Keratinocyte (primary cell): ENCODE measurements around the gene FAM13A. TPM values are rescaled to one million over a fixed set of nuclear protein-coding genes. Genes with fewer than 3 reads are reported as not detected.

Experiments
- DNase-seq: peaks from one replicate; pipeline ENCODE4 v3.0.0-alpha.2; 2011; ENCODE audit warnings: low read depth, missing footprints, low spot score
- FAIRE-seq: peaks from 2 replicates; lab custom pipeline; 2011; peaks lifted over from hg19 to GRCh38; lab: Jason Lieb, UNC
- H2AFZ ChIP-seq: 2 replicates; pipeline ENCODE4 v1.6.0; 2012; ENCODE audit warnings: low read length, control low read depth, inconsistent platforms; ENCODE audit not compliant: control insufficient read depth
- H3K27ac ChIP-seq: 2 replicates; pipeline ENCODE4 v1.5.1; 2011; ENCODE audit warnings: low read length; ENCODE audit not compliant: control insufficient read depth, insufficient read depth
- H3K27me3 ChIP-seq: 3 replicates; pipeline ENCODE4 v1.6.0; 2011; ENCODE audit warnings: low read length; ENCODE audit not compliant: control insufficient read depth, insufficient read depth; ENCODE audit errors: extremely low read depth
- H3K36me3 ChIP-seq, 2 experiments: 2 replicates in 1 of 2; 3 replicates in 1 of 2; pipeline ENCODE4 v1.5.1; 2011; ENCODE audit warnings: low read length in 2 of 2, mild to moderate bottlenecking in 1 of 2; ENCODE audit not compliant: control insufficient read depth in 2 of 2, insufficient read depth in 2 of 2; ENCODE audit errors: extremely low read depth in 1 of 2
- H3K4me1 ChIP-seq: 3 replicates; pipeline ENCODE4 v1.5.1; 2011; ENCODE audit warnings: low read length; ENCODE audit not compliant: control insufficient read depth, insufficient read depth; ENCODE audit errors: extremely low read depth
- H3K4me2 ChIP-seq: 3 replicates; pipeline ENCODE4 v1.6.0; 2011; ENCODE audit warnings: low read depth, low read length; ENCODE audit not compliant: control insufficient read depth, insufficient read depth; ENCODE audit errors: extremely low read depth
- H3K4me3 ChIP-seq, 3 experiments: fragments of 200-600 bp in 1 of 3; sonication (generic) in 1 of 3; 2 replicates in 2 of 3; 3 replicates in 1 of 3; pipeline ENCODE4 v1.5.1; 2011 to 2016; ENCODE audit warnings: low read length in 3 of 3, mild to moderate bottlenecking in 3 of 3, control low read depth in 2 of 3, inconsistent platforms in 1 of 3, low read depth in 1 of 3, mixed read lengths in 1 of 3, mixed run types in 1 of 3, moderate library complexity in 1 of 3; ENCODE audit not compliant: control insufficient read depth in 2 of 3, insufficient read depth in 2 of 3; ENCODE audit errors: extremely low read depth in 1 of 3
- H3K79me2 ChIP-seq: 2 replicates; pipeline ENCODE4 v1.6.0; 2012; ENCODE audit warnings: low read length; ENCODE audit not compliant: control insufficient read depth, insufficient read depth
- H3K9ac ChIP-seq: 3 replicates; pipeline ENCODE4 v1.6.0; 2011; ENCODE audit warnings: low read length; ENCODE audit not compliant: control insufficient read depth, insufficient read depth; ENCODE audit errors: extremely low read depth
- H3K9me1 ChIP-seq: 3 replicates; pipeline ENCODE4 v1.6.0; 2011; ENCODE audit warnings: low read length; ENCODE audit not compliant: control insufficient read depth, insufficient read depth; ENCODE audit errors: extremely low read depth
- H3K9me3 ChIP-seq: 2 replicates; pipeline ENCODE4 v1.5.1; 2012; ENCODE audit warnings: low read depth, low read length; ENCODE audit not compliant: control insufficient read depth
- H4K20me1 ChIP-seq: 3 replicates; pipeline ENCODE4 v1.6.0; 2011; ENCODE audit warnings: low read length; ENCODE audit not compliant: control insufficient read depth, insufficient read depth; ENCODE audit errors: extremely low read depth
- EZH2 ChIP-seq: IDR thresholded peaks from one replicate; pipeline ENCODE4 v1.6.1; 2012; ENCODE audit warnings: inconsistent platforms, mild to moderate bottlenecking, low read length, moderate library complexity
- dilution Hi-C: fragments of 300-500 bp; cut with MboI; formaldehyde crosslinking; loops from one replicate; pipeline ENCODE4 v1.7.0; 2020; ENCODE audit warnings: low sequenced_read_pairs; ENCODE audit not compliant: extremely low pct_ligation_motif_present
- polyA plus RNA-seq, 5 experiments: library from polyadenylated mRNA; depleted of rRNA in 3 of 5; stranded (reverse) in 3 of 5; stranded (forward) in 1 of 5; unstranded in 1 of 5; fragments of >200 nt; gene quantifications; 1 replicate in 1 of 5; 2 replicates in 3 of 5; 3 replicates in 1 of 5; pipeline versions ENCODE4 v1.2.1 to v1.2.3, GENCODE V29; 2011 to 2012; ENCODE audit warnings: missing spikeins in 2 of 5, low read depth in 1 of 5, low replicate concordance in 1 of 5
- TF ChIP-seq, protein P1 (sequence below), 3 experiments: IDR thresholded peaks in 1 of 3; conservative IDR thresholded peaks in 1 of 3; optimal IDR thresholded peaks in 1 of 3; 2 replicates in 2 of 3; 3 replicates in 1 of 3; pipeline versions ENCODE3 to v1.5.1; 2011; ENCODE audit warnings: low read length in 3 of 3, mild to moderate bottlenecking in 3 of 3, moderate library complexity in 2 of 3, control low read depth in 1 of 3, inconsistent platforms in 1 of 3; ENCODE audit not compliant: insufficient read depth in 2 of 3; ENCODE audit errors: extremely low read depth in 1 of 3

The FAM13A gene
- polyA plus RNA-seq, 1 donor (not counting 4 experiments of a cell fraction or from before 2014, with no cell fraction given), result 6.0 TPM

DNA sequence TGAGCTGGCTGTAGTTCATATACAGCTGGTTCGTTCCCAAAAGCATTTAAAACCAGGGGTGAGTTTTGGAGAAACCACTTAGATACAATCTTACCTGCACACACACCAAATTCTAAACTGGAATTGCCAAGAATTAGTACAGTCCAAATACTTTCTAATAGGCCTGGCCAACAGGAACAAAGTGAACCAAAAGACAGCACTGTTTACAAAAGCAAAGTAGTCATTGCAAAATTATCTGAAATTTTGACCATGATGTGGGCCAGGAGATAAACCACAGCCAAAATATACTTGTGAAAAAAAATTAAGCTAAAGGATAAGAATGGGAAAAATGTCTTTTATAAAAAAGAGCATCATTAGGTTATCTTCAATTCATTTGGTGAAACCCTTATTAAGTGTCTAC is 321.4 kb downstream of the FAM13A start:
- H3K9me3 ChIP-seq, result no peaks in the 10 kb centered on the region
- H3K79me2 ChIP-seq, result no peaks in the 10 kb centered on the region
- H3K4me1 ChIP-seq, result no peaks in the 10 kb centered on the region
- H2AFZ ChIP-seq, result no peak overlapping the region
- FAIRE-seq (no peak), DNase-seq (no peak)
- no peak overlapping the region for H3K27ac ChIP-seq
- TF ChIP-seq EZH2, result no peak
- TF ChIP-seq, protein P1, sequence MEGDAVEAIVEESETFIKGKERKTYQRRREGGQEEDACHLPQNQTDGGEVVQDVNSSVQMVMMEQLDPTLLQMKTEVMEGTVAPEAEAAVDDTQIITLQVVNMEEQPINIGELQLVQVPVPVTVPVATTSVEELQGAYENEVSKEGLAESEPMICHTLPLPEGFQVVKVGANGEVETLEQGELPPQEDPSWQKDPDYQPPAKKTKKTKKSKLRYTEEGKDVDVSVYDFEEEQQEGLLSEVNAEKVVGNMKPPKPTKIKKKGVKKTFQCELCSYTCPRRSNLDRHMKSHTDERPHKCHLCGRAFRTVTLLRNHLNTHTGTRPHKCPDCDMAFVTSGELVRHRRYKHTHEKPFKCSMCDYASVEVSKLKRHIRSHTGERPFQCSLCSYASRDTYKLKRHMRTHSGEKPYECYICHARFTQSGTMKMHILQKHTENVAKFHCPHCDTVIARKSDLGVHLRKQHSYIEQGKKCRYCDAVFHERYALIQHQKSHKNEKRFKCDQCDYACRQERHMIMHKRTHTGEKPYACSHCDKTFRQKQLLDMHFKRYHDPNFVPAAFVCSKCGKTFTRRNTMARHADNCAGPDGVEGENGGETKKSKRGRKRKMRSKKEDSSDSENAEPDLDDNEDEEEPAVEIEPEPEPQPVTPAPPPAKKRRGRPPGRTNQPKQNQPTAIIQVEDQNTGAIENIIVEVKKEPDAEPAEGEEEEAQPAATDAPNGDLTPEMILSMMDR (optimal IDR thresholded peaks at IDR 0.05 in 1 of 3, IDR thresholded peaks at IDR 0.05 in 1 of 3, conservative IDR thresholded peaks at IDR 0.05 in 1 of 3; ENCODE audit: extremely low read depth in 1 of 3, insufficient read depth in 2 of 3, low read length in 3 of 3), result no peak
- no peaks in the 10 kb centered on the region for H3K9me1 ChIP-seq
- no peaks in the 10 kb centered on the region for H4K20me1 ChIP-seq
- H3K4me3 ChIP-seq, result no peak overlapping the region
- no peak overlapping the region for H3K4me2 ChIP-seq
- H3K27me3 ChIP-seq, result no peaks in the 10 kb centered on the region
- H3K9ac ChIP-seq, result no peak overlapping the region
- peaks cover 0 to 6% of the 10 kb centered on the region in 2 experiments for H3K36me3 ChIP-seq
- dilution Hi-C loops, result no loop called here

GRCh38 chr4:88734403-88734949 is 322.5 kb downstream of the FAM13A start:
- no peak for FAIRE-seq
- no peaks in the 10 kb centered on the region for H3K27me3 ChIP-seq
- H3K4me3 ChIP-seq, result no peak overlapping the region
- H3K36me3 ChIP-seq, result peaks cover under 1 to 7% of the 10 kb centered on the region in 2 experiments
- no peaks in the 10 kb centered on the region for H3K9me3 ChIP-seq
- no peaks in the 10 kb centered on the region for H3K4me1 ChIP-seq
- no peaks in the 10 kb centered on the region for H3K9me1 ChIP-seq
- no peak overlapping the region for H3K9ac ChIP-seq
- dilution Hi-C loops, result no loop called here
- DNase-seq, result no peak
- no peaks in the 10 kb centered on the region for H4K20me1 ChIP-seq
- H3K4me2 ChIP-seq, result no peak overlapping the region
- H3K27ac ChIP-seq, result no peak overlapping the region
- no peak overlapping the region for H2AFZ ChIP-seq
- TF ChIP-seq, protein P1 (optimal IDR thresholded peaks at IDR 0.05 in 1 of 3, IDR thresholded peaks at IDR 0.05 in 1 of 3, conservative IDR thresholded peaks at IDR 0.05 in 1 of 3; ENCODE audit: extremely low read depth in 1 of 3, insufficient read depth in 2 of 3, low read length in 3 of 3), result no peak
- no peak for TF ChIP-seq EZH2
- H3K79me2 ChIP-seq, result no peaks in the 10 kb centered on the region
